Heart left ventricle (tissue), 16 donors: Measurements from ENCODE around the gene PRKG1. TPM values are rescaled to one million over a fixed set of nuclear protein-coding genes. Genes with fewer than 3 reads are reported as not detected.

Source experiments
- ATAC-seq, 4 donors: fragments of 200-7000 bp; cut with Tn5 transposase; one replicate each; pipeline ENCODE4 v1.9.1; 2020 to 2022; ENCODE audit warnings: moderate library complexity in 4 of 4, mild to moderate bottlenecking in 3 of 4, moderate number of reproducible peaks in 1 of 4
- DNase-seq, 5 donors: peaks; one replicate each; pipeline ENCODE4 v3.0.0-alpha.2; 2020
- H3K27ac ChIP-seq, 12 donors: fragments of 200-600 bp; sonication (generic) in 4 of 12; one replicate each; pipeline versions ENCODE4 v1.5.0 to v1.8.0; 2016 to 2022; ENCODE audit warnings: mild to moderate bottlenecking in 2 of 12
- H3K27me3 ChIP-seq, 9 donors: fragments of 200-600 bp; sonication (generic) in 2 of 9; one replicate each; pipeline versions ENCODE4 v1.5.1 to v1.8.0; 2016 to 2022; ENCODE audit warnings: mild to moderate bottlenecking in 3 of 9
- H3K36me3 ChIP-seq, 9 donors: fragments of 200-600 bp; sonication (generic) in 2 of 9; one replicate each; pipeline versions ENCODE4 v1.5.0 to v1.8.0; 2018 to 2022; ENCODE audit warnings: mild to moderate bottlenecking in 2 of 9
- H3K4me1 ChIP-seq, 12 donors: fragments of 200-600 bp; sonication (generic) in 4 of 12; one replicate each; pipeline versions ENCODE4 v1.5.0 to v1.8.0; 2016 to 2022; ENCODE audit warnings: mild to moderate bottlenecking in 3 of 12
- H3K4me3 ChIP-seq, 12 donors: fragments of 200-600 bp; sonication (generic) in 4 of 12; one replicate each; pipeline versions ENCODE4 v1.5.0 to v1.8.0; 2017 to 2022; ENCODE audit warnings: mild to moderate bottlenecking in 9 of 12, moderate library complexity in 4 of 12
- H3K9me3 ChIP-seq, 12 donors: fragments of 200-600 bp; sonication (generic) in 4 of 12; one replicate each; pipeline versions ENCODE4 v1.5.0 to v1.8.0; 2016 to 2022; ENCODE audit warnings: mild to moderate bottlenecking in 1 of 12
- POLR2A ChIP-seq, 2 donors: fragments of 450-650 bp; IDR thresholded peaks; one replicate each; pipeline ENCODE4 v1.6.1; 2017; ENCODE audit warnings: antibody characterized with exemption in 2 of 2, mild to moderate bottlenecking in 2 of 2, moderate library complexity in 2 of 2
- WGBS, 4 donors: extraction: QIAGEN DNeasy Blood & Tissue Kit in 2 of 4; methylation state at CpG; one replicate each; pipeline versions ENCODE4 v1.1.5 to v1.1.7; 2013 to 2018; 5-methylcytosine and 5-hydroxymethylcytosine counted together
- intact Hi-C, 10 donors: fragments of 100-400 bp; cut with DNase I; formaldehyde crosslinking; loops; one replicate each; pipeline versions ENCODE4 v1.11.1 to v1.14.2; 2022
- polyA plus RNA-seq, 2 donors: library from polyadenylated mRNA; stranded (reverse); fragments of 200-250 nt; gene quantifications; one replicate each; pipeline ENCODE4 v1.2.3, GENCODE V29; 2013
- total RNA-seq, 9 donors: library from RNA; depleted of rRNA in 2 of 9; stranded (reverse); fragments of >200 nt in 2 of 9; fragmentation: NEBNext Ultra II Directional in 3 of 9; extraction: Animal tissue kit (Norgen Biotek cat#: 25700) in 3 of 9; gene quantifications; one replicate each; pipeline versions ENCODE4 v1.1.0 to v1.2.4, GENCODE V29; 2016 to 2023
- TF ChIP-seq, protein P1 (sequence below), 12 donors: fragments of 200-600 bp; sonication (generic) in 4 of 12; IDR thresholded peaks; one replicate each; pipeline versions ENCODE4 v1.5.0 to v1.8.0; 2018 to 2022; ENCODE audit warnings: antibody characterized with exemption in 12 of 12, mild to moderate bottlenecking in 5 of 12
- donor health status: ischemic (EF 13 %, LVEDD 7.1; RV severe dilation, severe dysfunction).
- donor health status: healthy with polysubstance abuse.
- donor health status: DM: no; HTN: yes; CAD: no.
- donor health status: DM: no; HTN: no; CAD: no.
- donor health status: ischemic (EF 25% LVEDD 6.9; RV normal size, moderate dysfunction).
- donor health status: ischemic (EF 25% LVEDD 5.7; RV mildly dilated, moderate dysfunction).
- donor health status: healthy.
- donor health status: DM: yes; HTN: yes; CAD: no.
- donor health status: ischemic (EF 35%, LVEDD 5.7; RV mildly dilated, moderate dysfunction).
- donor health status: nonischemic (EF 11% LVEDD 7.7; RV severe dilation, severe dysfunction).
- donor health status: DM: yes; HTN: yes; CAD: no.
- donor health status: PGD.
- donor health status: ischemic (EF 29% LVEDD 5.4; RV normal size, mild dysfunction).
- donor health status: nonischemic (EF 23%, LVEDD 6.1; RV moderate dilation, normal function).

Gene PRKG1
- total and polyA plus RNA-seq, 11 donors, result 5.5 to 37.3 (median 29.3) TPM

DNA sequence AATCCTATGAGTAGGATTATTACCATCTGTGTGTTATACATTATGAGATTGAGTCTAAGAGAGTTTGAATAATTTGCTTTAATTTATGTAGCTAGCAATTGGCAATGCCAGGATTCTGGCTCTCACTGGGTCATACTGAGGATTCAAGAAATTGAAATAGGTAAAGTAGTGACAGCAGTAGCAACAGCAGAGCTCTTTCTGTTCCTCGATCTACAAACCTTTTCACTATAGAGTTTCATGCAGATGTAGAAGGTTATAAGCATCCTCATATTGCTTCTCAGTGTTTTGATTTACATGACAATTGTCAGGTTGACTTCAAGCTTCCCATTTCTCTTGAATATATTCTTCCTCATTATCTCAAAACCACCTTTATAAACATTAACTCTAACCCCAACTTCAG is 919.2 kb downstream of the PRKG1 start:
- DNase-seq (no peak), ATAC-seq (no peak)
- 79 to 91% (median 84%) methylated on average over 1 of the region's 1 CpG for WGBS, 4 donors
- TF ChIP-seq, protein P1, sequence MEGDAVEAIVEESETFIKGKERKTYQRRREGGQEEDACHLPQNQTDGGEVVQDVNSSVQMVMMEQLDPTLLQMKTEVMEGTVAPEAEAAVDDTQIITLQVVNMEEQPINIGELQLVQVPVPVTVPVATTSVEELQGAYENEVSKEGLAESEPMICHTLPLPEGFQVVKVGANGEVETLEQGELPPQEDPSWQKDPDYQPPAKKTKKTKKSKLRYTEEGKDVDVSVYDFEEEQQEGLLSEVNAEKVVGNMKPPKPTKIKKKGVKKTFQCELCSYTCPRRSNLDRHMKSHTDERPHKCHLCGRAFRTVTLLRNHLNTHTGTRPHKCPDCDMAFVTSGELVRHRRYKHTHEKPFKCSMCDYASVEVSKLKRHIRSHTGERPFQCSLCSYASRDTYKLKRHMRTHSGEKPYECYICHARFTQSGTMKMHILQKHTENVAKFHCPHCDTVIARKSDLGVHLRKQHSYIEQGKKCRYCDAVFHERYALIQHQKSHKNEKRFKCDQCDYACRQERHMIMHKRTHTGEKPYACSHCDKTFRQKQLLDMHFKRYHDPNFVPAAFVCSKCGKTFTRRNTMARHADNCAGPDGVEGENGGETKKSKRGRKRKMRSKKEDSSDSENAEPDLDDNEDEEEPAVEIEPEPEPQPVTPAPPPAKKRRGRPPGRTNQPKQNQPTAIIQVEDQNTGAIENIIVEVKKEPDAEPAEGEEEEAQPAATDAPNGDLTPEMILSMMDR (IDR thresholded peaks at IDR 0.05), result no peak
- no peak for TF ChIP-seq POLR2A (IDR thresholded peaks at IDR 0.05)
- H3K27me3 ChIP-seq, result no peaks in the 10 kb centered on the region
- no peaks in the 10 kb centered on the region for H3K36me3 ChIP-seq
- H3K27ac ChIP-seq, result no peak overlapping the region
- intact Hi-C loops, result no loop called here
- no peak overlapping the region for H3K4me3 ChIP-seq
- H3K9me3 ChIP-seq, result peaks cover 0 to 11% (median 0%) of the 10 kb centered on the region in 12 donors
- H3K4me1 ChIP-seq, result no peaks in the 10 kb centered on the region

DNA sequence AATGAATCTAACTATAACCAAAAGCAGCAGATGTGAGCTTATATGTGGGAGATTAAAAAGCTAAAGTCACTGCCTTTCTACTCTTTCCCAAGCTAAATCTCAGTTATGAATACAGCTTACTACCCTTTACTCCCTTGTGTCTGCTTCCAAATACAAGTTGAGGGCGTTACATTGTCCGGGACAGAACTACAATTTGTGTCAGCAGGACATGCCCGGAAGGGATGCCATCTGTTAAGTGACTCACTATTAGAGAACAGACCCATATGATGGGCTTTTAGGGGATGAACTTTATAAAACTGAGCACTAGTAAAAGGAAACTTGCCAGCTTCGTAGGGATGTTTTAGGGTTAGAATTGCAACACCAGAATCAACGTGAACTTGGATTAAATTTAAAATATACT is 924.8 kb downstream of the PRKG1 start:
- intact Hi-C loops, result no loop called here
- Histone ChIP-seq H3K9me3 (no peaks in the 10 kb centered on the region), H3K4me3 (no peak overlapping the region), H3K36me3 (no peaks in the 10 kb centered on the region), H3K27me3 (no peaks in the 10 kb centered on the region), H3K4me1 (peaks cover 0 to 7% (median 0%) of the 10 kb centered on the region in 12 donors), H3K27ac (no peak overlapping the region)
- DNase-seq (no peak), ATAC-seq (peak in 3 of 4 donors; percentile 26 to 44 (median 41))
- TF ChIP-seq POLR2A (IDR thresholded peaks at IDR 0.05), result no peak
- TF ChIP-seq, protein P1 (IDR thresholded peaks at IDR 0.05), result no peak
- WGBS, 4 donors, result 52 to 65% (median 55%) methylated on average over 5 of the region's 5 CpGs

DNA sequence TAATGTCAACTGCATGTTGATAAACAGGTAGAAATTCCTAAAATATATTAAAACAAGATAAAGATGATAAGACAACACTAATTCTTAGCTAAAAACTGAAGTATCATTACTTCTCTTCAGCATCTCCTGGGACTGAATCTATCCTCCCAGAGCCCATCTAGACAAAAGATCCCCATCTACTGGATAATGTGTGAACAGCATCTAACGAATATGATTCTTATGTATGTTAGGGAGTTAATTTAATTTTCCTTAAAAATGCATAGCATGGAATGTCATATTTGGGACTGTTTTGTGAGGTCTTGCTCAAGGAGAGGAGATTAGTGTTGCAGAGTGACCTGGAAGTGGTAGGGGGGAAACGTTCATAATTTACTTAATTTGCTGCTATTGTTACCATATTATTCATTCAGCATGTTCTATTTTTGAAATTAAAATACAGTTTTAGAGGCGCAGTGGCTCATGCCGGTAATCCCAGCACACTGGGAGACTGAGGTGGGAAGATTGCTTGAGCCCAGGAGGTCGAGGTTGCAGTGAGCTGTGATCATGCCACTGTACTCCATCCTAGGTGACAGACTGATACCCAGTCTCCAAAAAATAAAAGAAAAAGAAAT is 930.2 kb downstream of the PRKG1 start:
- Histone ChIP-seq H3K4me1 (peaks cover 0 to 7% (median 0%) of the 10 kb centered on the region in 12 donors), H3K27me3 (no peaks in the 10 kb centered on the region), H3K9me3 (peaks cover 0 to 9% (median 0%) of the 10 kb centered on the region in 12 donors), H3K4me3 (no peak overlapping the region), H3K36me3 (no peaks in the 10 kb centered on the region), H3K27ac (no peak overlapping the region)
- ATAC-seq (no peak), DNase-seq (no peak)
- intact Hi-C loops, result loop anchor here in 1 of 10 donors (10.0 kb wide), 1 partner anchor 1000 kb away; no protein-coding TSS in a partner anchor
- TF ChIP-seq, protein P1 (IDR thresholded peaks at IDR 0.05), result peak; percentile 35 to 69 (median 51)
- no peak for TF ChIP-seq POLR2A (IDR thresholded peaks at IDR 0.05)
- WGBS, 4 donors, result 44 to 50% (median 46%) methylated on average over 5 of the region's 5 CpGs

DNA sequence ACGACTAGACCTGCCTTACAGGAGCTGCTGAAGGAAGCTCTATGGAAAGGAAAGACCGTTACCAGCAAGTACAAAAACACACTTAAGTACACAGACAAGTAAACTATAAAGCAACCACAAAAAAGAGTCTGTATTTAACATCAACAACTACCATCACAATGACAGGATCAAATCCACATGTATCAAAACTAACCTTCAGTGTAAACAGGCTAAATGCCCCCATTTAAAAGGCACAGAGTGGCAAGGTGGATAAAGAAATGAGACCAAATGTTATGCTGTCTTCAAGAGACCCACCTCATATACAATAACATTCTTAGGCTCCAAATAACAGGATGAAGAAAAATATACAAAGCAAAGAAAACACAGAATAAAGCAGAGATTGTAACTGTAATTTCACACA is 932.8 kb downstream of the PRKG1 start:
- H3K4me3 ChIP-seq, result no peak overlapping the region
- peaks cover 0 to 9% (median 0%) of the 10 kb centered on the region in 12 donors for H3K9me3 ChIP-seq
- peaks cover 0 to 17% (median 0%) of the 10 kb centered on the region in 12 donors for H3K4me1 ChIP-seq
- no peak overlapping the region for H3K27ac ChIP-seq
- 84 to 90% (median 89%) methylated on average over 2 of the region's 2 CpGs for WGBS, 4 donors
- H3K27me3 ChIP-seq, result no peaks in the 10 kb centered on the region
- TF ChIP-seq, protein P1 (IDR thresholded peaks at IDR 0.05), result no peak
- no peak for TF ChIP-seq POLR2A (IDR thresholded peaks at IDR 0.05)
- DNase-seq, result no peak
- no peak for ATAC-seq
- H3K36me3 ChIP-seq, result no peaks in the 10 kb centered on the region
- intact Hi-C loops, result loop anchor here in 1 of 10 donors (10.0 kb wide), 1 partner anchor 1002 kb away; no protein-coding TSS in a partner anchor
